Glomerular endothelial cell (primary cell): Measurements from ENCODE around the gene PPP1R7. TPM values are rescaled to one million over a fixed set of nuclear protein-coding genes. Genes with fewer than 3 reads are reported as not detected.

Experiments
- DNase-seq: peaks from one replicate; pipeline ENCODE4 v3.0.0-alpha.2; 2011; ENCODE audit warnings: low read depth, low spot score; ENCODE audit errors: extremely low read depth
- total RNA-seq: library from RNA; depleted of rRNA; stranded (reverse); fragments of >200 nt; gene quantifications from 2 replicates; pipeline ENCODE4 v1.2.3, GENCODE V29; 2015

The PPP1R7 gene
- total RNA-seq, 1 donor from 2014 or later: 62.9 TPM

GRCh38 chr2:241204490-241204889 lies 54.2 kb downstream of the PPP1R7 start:
- DNase-seq: no peak

- no peak for DNase-seq
Observed at GRCh38 chr2:241205086-241205485, 54.8 kb downstream of the PPP1R7 start.

- DNase-seq: no peak
Observed at GRCh38 chr2:241207151-241207550, 56.9 kb downstream of the PPP1R7 start.

- no peak for DNase-seq
Observed at GRCh38 chr2:241207641-241208040, 57.4 kb downstream of the PPP1R7 start.

GRCh38 chr2:241208058-241208457 lies 57.8 kb downstream of the PPP1R7 start:
- DNase-seq: no peak

GRCh38 chr2:241209271-241209670 lies 59.0 kb downstream of the PPP1R7 start:
- DNase-seq: no peak

GRCh38 chr2:241211276-241211675 lies 61.0 kb downstream of the PPP1R7 start:
- no peak for DNase-seq

- no peak for DNase-seq
Observed at GRCh38 chr2:241213041-241213440, 62.8 kb downstream of the PPP1R7 start.

- DNase-seq: no peak
Observed at GRCh38 chr2:241213567-241213966, 63.3 kb downstream of the PPP1R7 start.

GRCh38 chr2:241214209-241214608 lies 63.9 kb downstream of the PPP1R7 start:
- no peak for DNase-seq

- no peak for DNase-seq
Observed at GRCh38 chr2:241214766-241215165, 64.5 kb downstream of the PPP1R7 start.

- no peak for DNase-seq
Observed at GRCh38 chr2:241215421-241215820, 65.2 kb downstream of the PPP1R7 start.

GRCh38 chr2:241216211-241216761 lies 66.0 kb downstream of the PPP1R7 start:
- DNase-seq: no peak

- DNase-seq: no peak
Observed at GRCh38 chr2:241217320-241218031, 67.2 kb downstream of the PPP1R7 start.

- no peak for DNase-seq
Observed at GRCh38 chr2:241218131-241219029, 68.1 kb downstream of the PPP1R7 start.

GRCh38 chr2:241219030-241219382 lies 68.7 kb downstream of the PPP1R7 start:
- DNase-seq: no peak

GRCh38 chr2:241219856-241220356 lies 69.6 kb downstream of the PPP1R7 start:
- no peak for DNase-seq

GRCh38 chr2:241223211-241224017 lies 73.1 kb downstream of the PPP1R7 start:
- no peak for DNase-seq

- DNase-seq: no peak
Observed at GRCh38 chr2:241224018-241224850, 74.0 kb downstream of the PPP1R7 start.
